Measurements from ENCODE around the gene SOX15. TPM values are rescaled to one million over a fixed set of nuclear protein-coding genes. Genes with fewer than 3 reads are reported as not detected.

SOX15 gene
- total and polyA plus RNA-seq, 2 of the 4 experiments (the other 2 are of a cell fraction): 0.18 to 0.62 TPM

- H2AFZ ChIP-seq (replicated peaks; ENCODE audit: low read length, poor library complexity): peak within 1 kb of the TSS; percentile 44
- no peak within 1 kb of the TSS for H3K18ac ChIP-seq (ENCODE audit: low read depth, low read length)
- H3K4me1 ChIP-seq (ENCODE audit: control insufficient read depth, insufficient read depth, low read length): peaks cover 4% of the 10 kb centered on the region; the same call in 1 of the 2 replicates
- H3K23ac ChIP-seq (ENCODE audit: low read depth, low read length): no peak within 1 kb of the TSS
- peaks cover 4% of the 10 kb centered on the region for H3K36me3 ChIP-seq (ENCODE audit: control insufficient read depth, insufficient read depth, low read length)
- H2BK15ac ChIP-seq (ENCODE audit: low read depth, low read length): no peak within 1 kb of the TSS; the same call in 2 of the 3 replicates
- H4K8ac ChIP-seq (ENCODE audit: low read depth in 2 of 2, low read length in 2 of 2): no peak within 1 kb of the TSS
- H4K20me1 ChIP-seq (ENCODE audit: insufficient read depth, low read length): no peaks in the 10 kb centered on the region
- H3K9me3 ChIP-seq (ENCODE audit: control insufficient read depth, insufficient read depth, low read length): no peaks in the 10 kb centered on the region
- peak within 1 kb of the TSS; percentile 76 for H2AK9ac ChIP-seq (replicated peaks; ENCODE audit: low read depth, low read length, poor library complexity)
- no peak within 1 kb of the TSS for H2BK120ac ChIP-seq (ENCODE audit: low read depth, low read length)
- H3K4me2 ChIP-seq (ENCODE audit: low read depth, low read length): no peak within 1 kb of the TSS
- CTCF ChIA-PET: interaction anchor here (5.3 kb wide), 1 partner anchor 57 kb away, joined by 27 read pairs; the partner anchor contains the start of genes TP53 and WRAP53
- POLR2A ChIA-PET (ENCODE audit: unreplicated experiment): interaction anchor here (0.6 kb wide), 2 partner anchors 101 to 242 kb away, joined by 3 read pairs; no protein-coding TSS in a partner anchor
- no peak within 1 kb of the TSS for H3K4me3 ChIP-seq (ENCODE audit: insufficient read depth, low read depth, low read length)
- in situ Hi-C loops (cut with MboI; ENCODE audit: low sequenced_read_pairs): no loop called here
- no TSS peak for BruUV-seq (replicated peaks)
- no peak within 1 kb of the TSS for H2BK20ac ChIP-seq (ENCODE audit: low read depth, low read length)
- no peak within 1 kb of the TSS for H3K27ac ChIP-seq (ENCODE audit: insufficient read depth, low read length)
- H4K91ac ChIP-seq (ENCODE audit: insufficient read depth, low read depth, low read length): no peak within 1 kb of the TSS
- no peak for TF ChIP-seq MAZ (IDR thresholded peaks at IDR 0.05; ENCODE audit: borderline replicate concordance, low read depth, low read length)
- TF ChIP-seq FOS (IDR thresholded peaks at IDR 0.05; ENCODE audit: low read depth, low read length): no peak
- TF ChIP-seq USF2 (IDR thresholded peaks at IDR 0.05; ENCODE audit: low read depth, low read length): no peak
- TF ChIP-seq RCOR1 (IDR thresholded peaks at IDR 0.05; ENCODE audit: insufficient replicate concordance, low read length): no peak
- no peak for TF ChIP-seq CHD1 (IDR thresholded peaks at IDR 0.05; ENCODE audit: low read depth, low read length)
- no peak for TF ChIP-seq BHLHE40 (IDR thresholded peaks at IDR 0.05; ENCODE audit: low read depth, low read length)
- TF ChIP-seq MXI1 (IDR thresholded peaks at IDR 0.05; ENCODE audit: borderline replicate concordance, low read depth, low read length): no peak
- TF ChIP-seq RAD21 (IDR thresholded peaks at IDR 0.05; ENCODE audit: low read length): no peak
- no peak for TF ChIP-seq MAFK (IDR thresholded peaks at IDR 0.05; ENCODE audit: low read depth, low read length)
- H3K14ac ChIP-seq (replicated peaks; ENCODE audit: low read depth, low read length): no peak within 1 kb of the TSS
- no peak within 1 kb of the TSS for H2AK5ac ChIP-seq (ENCODE audit: low read depth, low read length)
- H3K79me1 ChIP-seq (ENCODE audit: low read depth in 1 of 2, low read length in 2 of 2): peaks cover 6 to 12% of the 10 kb centered on the region in 2 experiments
- no peak within 1 kb of the TSS for H3K4ac ChIP-seq (ENCODE audit: low read depth, low read length)
- no peak within 1 kb of the TSS for H3K56ac ChIP-seq (ENCODE audit: extremely low read depth, insufficient read depth, low read length)
- WGBS, 2 experiments (ENCODE audit: extremely low coverage in 2 of 2, insufficient read length in 1 of 2): 35% methylated on average over 3 of the region's 13 CpGs; no CpG with 5 or more reads in 1 of the 2 experiments
- no peak within 1 kb of the TSS for H2BK5ac ChIP-seq (ENCODE audit: low read depth, low read length, poor library complexity, severe bottlenecking)
- H3K9me1 ChIP-seq (ENCODE audit: insufficient read depth, low read length): no peaks in the 10 kb centered on the region
- intact Hi-C loops (cut with micrococcal nuclease): no loop called here
- H3K9ac ChIP-seq (ENCODE audit: low read depth, low read length): no peak within 1 kb of the TSS
- H3K27me3 ChIP-seq (ENCODE audit: control insufficient read depth, insufficient read depth, low read length): no peaks in the 10 kb centered on the region
- no peak within 1 kb of the TSS for H4K5ac ChIP-seq (ENCODE audit: low read depth, low read length)
- dilution Hi-C loops (cut with HindIII; ENCODE audit: low sequenced_read_pairs, unreplicated experiment): no loop called here
- no peak for ATAC-seq (ENCODE audit: low read depth)
- DNase-seq: no peak
Observed at GRCh38 chr17:7629939-7630571, 40.2 kb upstream of the SOX15 start, which contains the start of gene SHBG. Gene SHBG, plus strand, starts transcription at chr17:7630135. Its CDS starts 38 bp downstream, at chr17:7630173.
